ENCODE measurements around the gene ZNF428.
"Not testable (repeated sequence)": the region's sequence is repeated elsewhere in the genome, so short reads cannot be mapped to it uniquely, and the experiment has no call there.

The ZNF428 gene

DNA sequence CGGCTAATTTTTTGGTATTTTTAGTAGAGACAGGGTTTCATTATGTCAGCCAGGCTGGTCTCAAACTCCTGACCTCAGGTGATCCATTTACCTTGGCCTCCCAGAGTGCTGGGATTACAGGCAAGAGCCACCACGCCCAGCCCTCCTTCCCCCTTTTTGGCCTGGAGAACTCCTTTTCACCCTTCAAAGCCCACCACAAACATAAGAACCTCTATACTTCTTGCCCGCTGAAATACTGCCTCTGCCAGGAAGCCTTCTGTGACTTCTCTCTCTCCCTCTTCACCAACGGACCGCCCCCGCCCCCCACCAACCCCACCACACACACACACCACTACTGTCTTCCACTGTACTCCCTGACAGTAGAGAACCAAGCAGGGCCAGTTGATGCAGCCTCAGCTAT lies 2.5 kb downstream of the ZNF428 start:
- DNase-seq (ENCODE audit: low spot score), result no peak

DNA sequence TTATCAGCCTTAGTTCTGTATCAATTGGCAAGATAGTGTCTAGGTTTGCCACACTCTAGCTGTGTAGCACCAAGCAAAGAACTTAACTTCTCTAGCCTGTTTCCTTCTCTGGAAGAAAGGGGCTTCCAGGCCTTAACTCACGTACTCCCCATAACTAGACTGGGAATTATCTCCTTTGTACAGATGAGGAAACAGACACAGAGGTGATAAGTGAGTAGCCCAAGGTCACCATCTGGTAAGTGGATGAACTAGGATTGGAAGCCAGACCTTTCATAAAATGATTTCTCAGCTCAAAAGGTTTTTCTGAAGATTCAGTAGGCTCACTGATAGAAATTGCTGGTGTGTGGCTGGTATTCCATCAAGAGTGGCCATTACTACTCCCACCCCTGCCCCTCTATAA lies 3.1 kb downstream of the ZNF428 start:
- DNase-seq (ENCODE audit: low spot score), result no peak

DNA sequence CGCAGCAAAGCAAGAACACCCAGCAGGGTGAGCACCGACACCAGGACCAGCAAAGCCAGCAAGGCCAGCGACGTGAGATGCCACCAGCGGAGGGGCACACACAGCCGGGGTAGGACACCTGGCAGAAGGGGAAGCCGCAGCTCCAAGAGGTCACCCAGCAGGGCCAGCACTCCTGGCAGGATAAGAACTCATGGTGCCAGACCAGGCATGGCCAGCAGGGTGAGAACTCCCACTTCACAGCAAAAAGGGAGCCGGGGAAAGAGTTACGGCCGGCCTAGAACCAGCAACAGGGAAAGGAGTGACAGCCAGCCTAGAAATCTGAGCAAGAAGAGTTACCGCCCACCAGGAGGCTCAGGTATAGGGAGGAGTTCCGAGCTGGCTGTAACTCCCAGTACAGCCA lies 7.1 kb downstream of the ZNF428 start:
- DNase-seq (ENCODE audit: low spot score), result no peak

DNA sequence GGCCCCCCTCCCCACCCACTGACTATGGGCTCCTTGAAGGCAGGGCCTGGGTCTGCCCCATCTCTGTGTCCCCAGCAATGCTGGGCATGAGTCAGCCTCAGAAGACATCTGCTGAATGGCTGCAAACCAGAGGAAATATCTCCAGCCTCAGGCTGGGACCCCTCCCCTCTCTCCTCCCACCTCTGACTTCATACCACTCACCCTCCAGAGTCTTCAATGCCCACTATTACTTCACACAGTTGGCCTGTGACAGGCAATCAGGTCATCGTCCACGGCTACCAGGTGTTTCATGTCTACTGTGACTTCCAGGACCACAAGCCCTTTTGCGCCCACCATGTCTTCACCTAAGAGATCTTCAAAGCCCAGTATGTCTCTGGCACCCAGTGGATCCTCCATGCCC lies 7.6 kb downstream of the ZNF428 start, which contains the start of gene SRRM5:
Gene SRRM5, plus strand, starts transcription at position 301 of the 400 bp plus-strand sequence. Its CDS starts 34 bp downstream, at position 335.
- DNase-seq (ENCODE audit: low spot score), result no peak

DNA sequence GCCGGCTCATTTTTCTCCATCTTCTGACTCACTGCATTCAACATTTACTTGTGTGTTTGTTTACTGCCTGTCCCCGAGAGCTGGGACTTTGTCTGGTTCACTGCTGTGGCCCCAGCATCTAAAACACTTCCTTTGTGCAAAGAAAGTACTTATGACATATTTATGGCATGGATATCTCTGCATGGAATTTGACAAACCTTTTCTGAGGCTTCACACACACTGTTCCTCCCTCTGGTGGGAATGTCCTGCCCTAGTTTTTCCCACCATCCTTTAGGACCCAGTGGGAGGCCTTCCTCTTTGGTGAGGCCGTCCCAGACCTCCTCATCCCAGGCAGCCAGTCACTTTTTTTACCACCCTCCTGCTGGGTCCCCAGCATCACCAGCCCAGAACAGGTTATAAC lies 8.9 kb downstream of the ZNF428 start:
- no peak for DNase-seq (ENCODE audit: low spot score)

DNA sequence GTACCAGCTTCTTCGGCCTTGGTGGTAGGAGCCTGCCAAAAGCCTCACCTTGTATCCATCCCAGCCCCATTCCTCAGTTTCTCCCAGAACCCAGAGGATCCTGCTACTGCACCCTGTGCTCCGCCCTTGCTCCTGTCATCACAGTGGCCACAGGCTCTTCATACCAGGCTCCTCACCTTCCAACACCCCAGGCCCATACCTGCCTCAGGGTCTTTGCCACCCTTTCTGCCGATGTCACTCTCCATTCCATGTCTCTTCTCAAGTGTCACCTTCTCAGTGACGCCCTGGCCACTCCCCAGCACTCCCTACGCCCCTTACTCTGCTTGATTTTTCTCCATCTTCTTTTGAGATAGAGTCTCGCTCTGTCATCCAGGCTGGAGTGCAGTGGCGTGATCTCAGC lies 9.6 kb downstream of the ZNF428 start:
- no peak for DNase-seq (ENCODE audit: low spot score)

DNA sequence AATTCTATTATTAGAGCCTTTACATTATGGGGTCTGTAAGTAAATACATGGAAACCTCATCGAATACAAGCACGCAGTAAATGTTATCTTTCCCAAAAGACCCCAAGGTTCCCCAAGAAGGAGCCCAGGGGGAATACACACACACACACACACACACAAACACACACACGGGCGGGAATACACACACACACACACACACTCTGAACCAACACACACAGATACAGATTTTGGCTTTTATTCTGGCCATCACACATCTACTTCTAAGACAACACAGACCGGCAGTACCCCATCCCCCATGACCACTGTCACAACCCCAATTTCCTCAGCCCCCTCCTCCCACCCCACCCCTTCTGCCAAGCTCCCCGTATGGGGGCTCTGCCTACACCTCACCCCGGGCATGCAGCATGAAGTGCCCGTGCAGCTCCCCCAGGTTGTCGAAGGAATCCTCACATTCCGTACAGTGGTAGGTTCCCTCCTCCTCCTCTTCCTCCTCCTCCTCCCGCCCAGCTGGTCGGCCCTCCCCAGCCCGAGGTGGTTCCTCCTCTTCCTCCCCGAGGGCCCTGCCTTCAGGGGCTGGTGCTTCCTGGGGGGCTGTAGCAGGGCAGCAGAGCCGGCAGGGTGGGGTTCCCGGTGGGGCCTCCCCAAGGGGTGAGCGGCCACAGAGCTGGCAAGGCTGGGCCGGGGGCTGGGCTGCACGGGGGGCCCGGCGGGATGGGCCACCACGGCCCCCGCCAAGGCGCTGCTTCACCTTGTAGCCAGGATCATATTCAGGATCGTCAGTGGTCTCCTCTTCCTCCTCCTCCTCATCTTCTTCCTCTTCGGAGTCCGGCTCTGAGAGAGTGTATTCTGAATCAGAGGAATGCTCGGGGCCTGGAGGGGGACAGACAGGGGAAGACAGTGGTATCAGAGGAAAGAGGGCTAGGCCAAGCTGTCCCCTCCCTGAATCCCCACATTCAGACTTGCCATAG lies 11.9 kb downstream of the ZNF428 start:
- no peak for DNase-seq (ENCODE audit: low spot score)

DNA sequence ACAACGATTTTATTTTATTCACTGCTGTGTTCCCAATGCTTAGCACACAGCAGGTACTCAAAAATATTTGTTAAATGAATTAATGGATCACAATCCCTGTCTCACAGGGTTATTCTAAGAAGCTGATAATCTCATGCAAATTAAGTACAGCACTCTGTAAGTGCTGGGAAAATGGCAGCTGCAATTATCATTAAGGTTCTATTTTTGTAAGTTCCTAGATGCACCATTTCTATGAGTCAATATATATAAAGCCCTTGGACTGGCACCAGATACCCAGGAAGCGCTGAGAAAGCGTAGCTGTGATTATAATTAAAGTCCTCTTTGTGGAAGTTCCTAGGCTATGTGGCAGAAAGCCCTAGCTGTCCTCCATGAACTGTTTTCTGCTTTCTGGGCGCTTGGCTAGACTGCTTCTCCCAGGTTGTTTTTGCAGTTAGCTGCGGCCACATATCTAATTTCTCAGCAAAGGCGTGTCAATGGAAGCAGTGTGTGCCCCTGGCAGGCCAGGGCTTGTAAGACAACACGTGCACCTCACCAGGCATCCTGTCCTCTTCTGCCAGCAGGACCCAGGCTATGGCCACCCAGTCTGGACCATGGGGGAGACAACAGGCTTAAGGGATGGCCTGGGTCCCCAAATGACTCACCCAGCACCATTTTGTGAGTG lies 12.7 kb downstream of the ZNF428 start:
- DNase-seq (ENCODE audit: low spot score), result no peak

DNA sequence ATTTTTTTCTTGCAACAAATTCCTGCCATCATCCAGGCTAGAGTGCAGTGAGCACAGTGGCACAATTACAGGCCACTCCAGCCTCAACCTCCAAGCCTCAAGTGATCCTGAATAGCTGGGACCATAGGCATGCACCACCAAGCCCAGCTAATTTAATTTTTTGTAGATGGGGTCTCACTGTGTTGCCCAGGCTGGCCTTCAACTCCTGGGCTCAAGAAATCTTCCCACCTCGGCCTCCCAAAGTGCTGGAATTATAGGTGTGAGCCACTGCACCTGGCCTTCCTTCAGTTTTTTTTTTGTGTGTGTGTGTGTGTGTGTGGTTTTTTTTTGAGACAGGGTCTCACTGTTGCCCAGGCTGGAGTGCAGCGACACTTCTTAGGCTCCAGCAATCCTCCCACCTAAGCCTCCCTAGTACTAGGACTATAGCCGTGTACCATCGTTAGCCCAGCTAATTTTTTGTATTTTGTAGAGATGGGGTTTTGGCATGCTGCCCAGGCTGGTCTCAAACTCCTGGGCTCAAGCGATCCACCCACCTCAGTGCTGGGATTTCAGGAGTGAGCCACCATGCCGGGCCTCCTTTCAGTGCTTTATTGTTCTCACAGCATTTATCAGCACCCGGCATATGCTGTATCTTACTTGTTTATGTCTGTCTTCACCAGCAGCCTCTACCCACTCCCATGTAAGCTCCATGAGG lies 13.4 kb downstream of the ZNF428 start:
- no peak for DNase-seq (ENCODE audit: low spot score)

DNA sequence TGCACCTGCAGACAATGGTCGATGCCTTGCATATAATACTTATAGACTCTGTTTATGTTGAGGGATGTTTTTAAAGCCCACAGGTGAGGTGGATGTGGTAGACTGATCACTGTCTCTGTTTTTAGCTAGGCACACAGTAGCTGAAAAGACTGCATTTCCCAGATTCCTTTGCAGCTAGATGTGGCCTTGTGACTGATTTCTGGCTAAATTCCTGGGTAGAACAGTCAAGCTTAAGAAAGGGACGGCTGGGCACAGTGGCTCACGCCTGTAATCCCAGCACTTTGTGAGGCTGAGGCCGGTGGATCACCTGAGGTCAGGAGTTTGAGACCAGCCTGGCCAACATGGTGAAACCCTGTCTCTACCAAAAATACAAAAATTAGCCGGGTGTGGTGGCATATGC lies 19.1 kb downstream of the ZNF428 start:
- not testable (repeated sequence) for DNase-seq (ENCODE audit: low spot score)

DNA sequence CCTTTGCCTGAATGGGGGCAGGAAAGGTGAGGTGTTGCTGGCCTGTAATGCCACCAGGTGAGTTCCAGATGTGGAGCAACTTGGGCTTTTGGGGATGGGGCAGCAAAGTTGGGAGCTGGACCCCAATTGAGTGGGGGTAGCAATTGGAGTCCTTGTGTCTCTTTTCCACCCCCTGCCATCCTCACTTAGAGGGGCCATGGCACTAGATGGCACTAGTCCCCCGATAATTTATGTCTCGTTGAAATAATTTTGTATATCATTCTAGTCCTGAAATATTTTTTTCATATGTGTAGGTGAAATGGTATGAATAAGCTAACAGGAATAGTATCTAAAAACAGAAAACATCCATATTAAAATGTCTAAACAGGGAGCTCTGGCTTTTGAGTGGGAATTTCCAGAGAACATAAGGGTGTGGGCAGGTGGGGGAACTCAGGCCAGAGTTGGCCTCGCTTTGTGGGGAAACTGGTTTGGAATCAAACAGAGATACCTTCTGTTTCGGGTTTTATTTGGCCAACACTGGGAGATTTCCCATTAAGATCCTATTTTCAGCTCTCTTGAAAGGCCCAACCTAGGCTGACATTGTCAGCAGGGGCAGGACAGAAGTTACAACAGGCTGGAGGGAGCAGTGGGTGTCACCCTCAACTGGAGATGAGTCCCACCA lies 19.7 kb downstream of the ZNF428 start:
- DNase-seq (ENCODE audit: low spot score), result no peak

DNA sequence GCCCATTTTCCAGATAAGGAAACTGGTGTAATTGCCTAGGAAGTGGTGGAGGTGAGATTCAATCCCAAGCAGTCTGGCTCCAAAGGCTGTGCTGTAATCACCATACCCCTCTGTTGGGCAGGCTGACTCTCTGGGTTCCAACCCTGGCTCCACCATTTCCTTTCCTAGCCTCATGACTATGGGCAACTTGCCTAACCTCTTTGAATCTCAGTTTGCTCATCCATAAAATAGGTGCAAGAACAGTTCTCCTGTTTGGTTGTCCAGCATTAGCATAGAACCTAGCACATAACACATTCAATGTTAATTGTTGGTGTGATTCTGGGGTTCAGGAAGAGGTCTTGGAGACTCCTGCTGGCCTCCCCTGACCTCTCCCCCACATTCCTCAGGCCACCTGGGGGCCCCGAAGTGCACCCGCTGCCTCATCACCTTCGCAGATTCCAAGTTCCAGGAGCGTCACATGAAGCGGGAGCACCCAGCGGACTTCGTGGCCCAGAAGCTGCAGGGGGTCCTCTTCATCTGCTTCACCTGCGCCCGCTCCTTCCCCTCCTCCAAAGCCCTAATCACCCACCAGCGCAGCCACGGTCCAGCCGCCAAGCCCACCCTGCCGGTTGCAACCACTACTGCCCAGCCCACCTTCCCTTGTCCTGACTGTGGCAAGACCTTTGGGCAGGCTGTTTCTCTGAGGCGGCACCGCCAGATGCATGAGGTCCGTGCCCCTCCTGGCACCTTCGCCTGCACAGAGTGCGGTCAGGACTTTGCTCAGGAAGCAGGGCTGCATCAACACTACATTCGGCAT lies 20.8 kb downstream of the ZNF428 start:
- no peak for DNase-seq (ENCODE audit: low spot score)

DNA sequence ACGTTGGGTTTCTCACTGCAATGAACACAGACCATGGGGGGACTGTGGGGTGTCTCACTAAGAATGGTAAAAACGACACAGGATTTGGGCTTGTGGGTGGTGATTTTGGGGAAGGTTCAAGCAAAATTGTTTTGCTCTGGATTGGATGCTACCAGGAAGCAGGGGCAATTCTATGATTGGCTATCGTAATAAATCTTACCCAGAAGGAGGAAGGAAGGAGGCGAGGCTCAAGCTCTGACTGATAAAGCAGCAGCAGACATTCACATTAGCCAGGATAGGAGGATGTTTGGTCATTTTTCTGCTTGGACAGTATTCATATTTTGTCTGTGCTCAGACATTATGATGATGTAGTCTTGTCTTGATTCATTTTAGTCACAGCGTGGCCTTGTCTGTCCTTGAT lies 21.6 kb downstream of the ZNF428 start:
- DNase-seq (ENCODE audit: low spot score), result no peak

DNA sequence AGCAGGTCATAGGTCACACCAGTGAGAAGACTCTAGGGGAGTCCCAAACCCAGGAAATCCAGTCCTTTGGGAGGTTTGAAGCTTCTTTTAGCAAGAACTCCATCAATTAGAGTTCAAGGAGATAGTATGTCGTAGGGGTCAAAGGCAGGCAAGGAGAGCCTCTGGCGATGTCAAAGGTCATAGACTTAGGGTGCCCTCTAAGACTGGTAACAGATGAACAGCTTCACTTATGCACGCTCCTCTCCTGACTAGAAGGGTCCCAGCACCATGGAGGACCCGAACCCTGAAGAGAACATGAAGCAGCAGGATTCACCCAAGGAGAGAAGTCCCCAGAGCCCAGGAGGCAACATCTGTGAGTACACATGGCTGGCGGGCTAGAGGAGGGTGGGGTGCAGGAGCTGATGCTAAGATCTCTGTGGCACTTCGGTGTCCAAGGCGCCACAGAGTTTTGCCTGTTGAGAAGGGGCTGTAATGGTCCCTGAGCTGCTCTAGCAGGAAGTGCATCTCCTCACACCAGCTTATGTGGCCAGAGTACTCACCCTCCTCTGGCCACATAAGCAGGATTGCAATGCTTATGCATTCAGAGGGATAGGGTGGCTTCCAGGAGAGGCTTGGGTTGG lies 22.5 kb downstream of the ZNF428 start:
- no peak for DNase-seq (ENCODE audit: low spot score)

DNA sequence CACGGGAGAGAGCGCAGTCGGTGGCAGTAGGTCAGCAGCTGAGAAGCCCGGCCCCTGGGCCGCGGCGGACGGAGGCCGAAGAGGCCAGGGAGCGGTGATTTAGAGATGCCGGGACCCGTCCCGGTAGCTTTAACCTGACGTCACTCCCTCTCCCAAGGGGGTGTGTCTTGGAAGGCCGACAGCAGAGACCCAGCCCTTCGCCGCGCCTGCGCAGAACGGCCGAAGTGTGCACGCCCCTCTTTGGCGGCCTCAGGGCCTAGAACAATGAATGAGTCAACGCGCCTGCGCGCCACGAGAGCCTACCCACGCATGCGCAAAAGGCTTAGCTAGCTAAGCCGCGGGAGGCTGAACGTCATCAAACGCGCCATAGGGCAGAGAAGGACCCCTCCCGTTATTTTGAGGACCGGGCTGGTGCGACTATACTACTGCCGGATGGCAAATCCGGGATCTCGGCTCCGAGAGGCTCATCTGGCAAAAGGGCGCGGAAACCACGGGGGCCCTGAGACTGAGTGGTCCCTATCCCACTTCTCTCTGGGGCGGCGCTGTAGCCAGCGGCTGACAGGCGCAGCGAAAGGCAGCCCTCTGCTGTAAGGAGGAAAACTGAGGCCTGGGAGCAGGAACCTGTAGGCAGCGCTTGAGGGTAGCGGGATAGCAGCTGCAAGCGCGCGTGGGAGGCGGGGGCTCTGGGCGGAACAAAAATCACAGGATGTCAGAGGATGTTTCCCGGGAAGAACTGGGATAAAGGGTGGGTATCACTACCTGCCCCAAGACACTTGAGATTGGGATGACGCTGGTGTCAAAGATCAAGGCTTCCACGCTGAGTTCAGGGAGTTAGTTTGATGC lies 23.2 kb downstream of the ZNF428 start, which contains the start of the genes IRGQ and ZNF576:
Gene IRGQ, minus strand, starts transcription at position 136 of the 843 bp plus-strand sequence. CDS start 796 bp downstream, outside the sequence.
Gene ZNF576, plus strand, starts transcription at position 597 of the 843 bp plus-strand sequence. CDS start 514 bp downstream, outside the sequence.
- peak; percentile 98 for DNase-seq (ENCODE audit: low spot score)

DNA sequence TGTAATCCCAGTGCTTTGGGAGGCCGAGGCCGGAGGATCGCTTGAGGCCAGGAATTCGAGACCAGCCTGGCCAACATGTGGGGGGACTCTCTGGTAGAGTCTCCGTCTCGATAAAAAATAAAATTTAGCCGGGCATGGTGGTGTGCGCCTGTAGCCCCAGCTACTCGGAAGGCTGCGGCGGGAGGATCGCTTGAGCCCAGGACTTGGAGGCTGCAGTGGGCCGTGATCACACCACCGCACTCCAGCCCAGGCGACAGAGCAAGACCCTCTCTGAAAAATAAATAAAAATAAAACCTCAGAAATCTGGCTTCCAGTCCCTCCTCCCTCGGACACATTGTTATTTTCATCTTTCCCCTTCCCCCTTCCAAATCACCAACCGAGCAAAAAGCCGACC lies 23.8 kb downstream of the ZNF428 start:
- DNase-seq (ENCODE audit: low spot score), result no peak

DNA sequence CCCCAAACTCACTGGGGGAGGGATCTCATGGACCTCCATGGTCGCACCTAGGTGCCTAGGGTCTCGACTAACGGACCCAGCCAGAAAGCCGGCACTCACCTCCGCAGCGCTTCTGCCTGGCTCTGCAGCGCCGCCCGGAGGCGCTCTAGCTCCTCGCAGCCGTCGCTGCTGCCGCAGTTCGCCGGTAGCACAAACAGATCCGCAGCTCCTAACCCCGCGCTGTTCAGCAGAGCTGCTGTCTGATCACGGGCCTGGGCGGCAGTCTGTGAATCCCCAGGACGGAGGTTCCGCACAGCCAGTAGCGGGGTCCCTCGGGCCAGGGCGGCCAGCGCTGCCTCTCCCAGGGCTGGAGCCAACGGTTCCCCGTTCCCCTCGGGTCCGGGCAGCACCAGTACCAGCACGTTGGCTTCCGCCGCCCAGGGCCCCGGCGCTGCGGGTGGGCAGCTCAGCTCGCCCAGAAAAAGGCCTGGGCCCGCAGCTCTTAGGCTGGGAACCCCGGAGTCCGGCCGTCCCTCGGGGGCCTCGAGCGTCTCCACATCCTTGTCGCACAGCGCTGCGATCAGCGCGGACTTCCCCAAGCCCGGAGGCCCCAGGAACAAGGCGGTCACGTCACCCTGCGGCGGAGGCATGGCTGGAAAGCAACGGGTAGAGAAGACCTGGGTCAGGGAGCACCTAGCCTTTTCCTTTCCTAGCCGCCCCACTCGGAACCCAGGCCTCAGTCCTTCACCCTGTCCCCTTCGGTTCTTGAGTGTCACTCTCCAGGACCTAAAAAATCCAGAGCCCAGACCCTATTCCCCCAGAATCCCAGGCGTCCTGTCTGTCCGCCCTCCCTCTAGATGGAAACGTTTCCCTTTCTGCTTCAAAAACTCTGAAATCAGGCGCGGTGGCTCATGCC lies 24.5 kb downstream of the ZNF428 start:
- peak; percentile 63 for DNase-seq (ENCODE audit: low spot score)

DNA sequence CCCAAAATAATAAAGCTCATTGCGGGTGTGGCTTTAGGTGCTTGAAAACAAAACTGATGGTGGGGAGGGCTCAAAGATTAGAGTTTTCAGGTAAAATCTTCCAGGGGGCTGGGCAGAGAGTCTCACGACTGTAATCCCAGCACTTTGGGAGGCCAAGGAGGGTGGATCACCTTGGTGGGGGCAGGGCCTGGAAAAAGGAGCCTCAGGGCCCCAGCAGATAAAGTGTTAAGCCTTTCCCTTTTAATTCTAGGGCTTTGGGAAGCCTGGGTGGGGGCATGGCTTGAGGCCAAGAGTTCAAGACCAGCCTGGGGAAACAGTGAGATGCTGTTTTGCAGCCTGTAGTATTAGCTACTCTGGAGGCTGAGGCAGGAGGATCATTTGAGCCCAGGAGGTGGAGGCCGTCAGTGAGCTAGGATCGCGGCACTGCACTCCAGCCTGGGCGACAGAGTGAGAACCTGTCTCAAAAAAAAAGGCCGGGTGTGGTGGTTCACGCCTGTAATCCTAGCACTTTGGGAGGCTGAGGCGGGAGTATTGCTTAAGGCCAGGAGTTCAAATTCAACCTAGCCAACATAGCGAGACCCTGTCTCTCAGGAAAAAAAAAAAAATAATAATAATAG lies 25.2 kb downstream of the ZNF428 start:
- DNase-seq (ENCODE audit: low spot score), result no peak
